Adrenal gland (tissue), 5 donors: ENCODE data around the gene CD160.

Experiments used
- POLR2A ChIP-seq, 2 donors: fragments of 450-650 bp; IDR thresholded peaks; one replicate each; pipeline ENCODE4 v1.6.1; 2017; ENCODE audit warnings: antibody characterized with exemption in 2 of 2, mild to moderate bottlenecking in 2 of 2, moderate library complexity in 1 of 2
- TF ChIP-seq, protein P1 (sequence below), 6 experiments: fragments of 450-650 bp in 4 of 6; fragments of 200-600 bp in 2 of 6; sonication (generic) in 1 of 6; IDR thresholded peaks; 1 replicate in 5 of 6; 2 replicates in 1 of 6; pipeline versions ENCODE4 v1.5.1 to v1.8.0; 2016 to 2021; ENCODE audit warnings: antibody characterized with exemption in 6 of 6, mild to moderate bottlenecking in 2 of 6, moderate library complexity in 1 of 6
- donor health status: DM: no; HTN: no; CAD: no.

DNA sequence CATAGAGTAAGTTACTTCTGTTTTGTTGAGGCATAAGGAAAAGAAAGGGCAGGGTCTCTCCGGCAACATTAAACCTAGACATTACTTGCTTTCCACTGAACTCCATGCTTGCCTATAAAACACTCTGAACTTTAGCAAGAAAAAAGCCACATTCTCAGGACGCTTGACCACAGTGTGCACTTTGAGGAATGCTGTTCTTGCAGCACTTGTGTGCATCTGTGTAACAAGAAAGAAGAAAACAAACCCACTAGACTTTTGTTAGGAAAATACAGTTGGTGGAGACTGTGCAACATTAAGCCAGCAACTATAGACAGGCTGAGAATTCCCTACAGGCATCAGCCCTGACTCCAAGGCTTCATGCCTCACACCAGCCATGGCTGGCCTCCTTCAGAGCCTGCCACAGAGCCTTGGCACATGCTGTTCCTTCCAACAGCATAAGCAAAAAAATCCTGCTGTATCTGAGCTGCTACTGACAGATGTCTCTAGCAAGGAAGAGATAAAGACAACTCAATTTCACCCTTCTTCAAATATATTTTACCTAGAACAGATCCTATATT is 17.9 kb upstream of the CD160 start:
- TF ChIP-seq, protein P1, sequence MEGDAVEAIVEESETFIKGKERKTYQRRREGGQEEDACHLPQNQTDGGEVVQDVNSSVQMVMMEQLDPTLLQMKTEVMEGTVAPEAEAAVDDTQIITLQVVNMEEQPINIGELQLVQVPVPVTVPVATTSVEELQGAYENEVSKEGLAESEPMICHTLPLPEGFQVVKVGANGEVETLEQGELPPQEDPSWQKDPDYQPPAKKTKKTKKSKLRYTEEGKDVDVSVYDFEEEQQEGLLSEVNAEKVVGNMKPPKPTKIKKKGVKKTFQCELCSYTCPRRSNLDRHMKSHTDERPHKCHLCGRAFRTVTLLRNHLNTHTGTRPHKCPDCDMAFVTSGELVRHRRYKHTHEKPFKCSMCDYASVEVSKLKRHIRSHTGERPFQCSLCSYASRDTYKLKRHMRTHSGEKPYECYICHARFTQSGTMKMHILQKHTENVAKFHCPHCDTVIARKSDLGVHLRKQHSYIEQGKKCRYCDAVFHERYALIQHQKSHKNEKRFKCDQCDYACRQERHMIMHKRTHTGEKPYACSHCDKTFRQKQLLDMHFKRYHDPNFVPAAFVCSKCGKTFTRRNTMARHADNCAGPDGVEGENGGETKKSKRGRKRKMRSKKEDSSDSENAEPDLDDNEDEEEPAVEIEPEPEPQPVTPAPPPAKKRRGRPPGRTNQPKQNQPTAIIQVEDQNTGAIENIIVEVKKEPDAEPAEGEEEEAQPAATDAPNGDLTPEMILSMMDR (IDR thresholded peaks at IDR 0.05) = no peak
- no peak for TF ChIP-seq POLR2A (IDR thresholded peaks at IDR 0.05)
